Effector memory CD4-positive, alpha-beta T cell (primary cell): ENCODE measurements around the gene EYA4.

Experiments used
- DNase-seq, 3 donors: peaks; one replicate each; pipeline ENCODE4 v3.0.0-alpha.2; 2020
- H3K27ac ChIP-seq: 2 replicates; pipeline ENCODE4 v1.7.0; 2013; ENCODE audit warnings: mild to moderate bottlenecking, low read length, moderate library complexity; ENCODE audit not compliant: insufficient read depth, poor library complexity, severe bottlenecking
- H3K27me3 ChIP-seq: replicated peaks from 2 replicates; pipeline ENCODE4 v1.7.0; 2013; ENCODE audit warnings: mild to moderate bottlenecking, low read length; ENCODE audit not compliant: insufficient read depth, control insufficient read depth, poor library complexity, severe bottlenecking
- H3K36me3 ChIP-seq: 2 replicates; pipeline ENCODE4 v1.7.0; 2013; ENCODE audit warnings: mild to moderate bottlenecking, low read length, moderate library complexity; ENCODE audit not compliant: control insufficient read depth, insufficient read depth
- H3K4me1 ChIP-seq: 2 replicates; pipeline ENCODE4 v1.7.0; 2013; ENCODE audit warnings: low read length, mild to moderate bottlenecking; ENCODE audit not compliant: control insufficient read depth, insufficient read depth, poor library complexity, severe bottlenecking
- H3K4me3 ChIP-seq: 2 replicates; pipeline ENCODE4 v1.7.0; 2013; ENCODE audit warnings: low read length, low read depth, mild to moderate bottlenecking; ENCODE audit not compliant: insufficient read depth, poor library complexity, severe bottlenecking
- H3K9me3 ChIP-seq: 2 replicates; pipeline ENCODE4 v1.7.0; 2013; ENCODE audit warnings: mild to moderate bottlenecking, low read length, moderate library complexity; ENCODE audit not compliant: control insufficient read depth

Gene EYA4

GRCh38 chr6:133257545-133258105 lies 16.5 kb downstream of the EYA4 start:
- Histone ChIP-seq H3K9me3 (no peaks in the 10 kb centered on the region), H3K27me3 (no peaks in the 10 kb centered on the region), H3K27ac (no peak overlapping the region), H3K4me3 (no peak overlapping the region), H3K4me1 (no peaks in the 10 kb centered on the region), H3K36me3 (no peaks in the 10 kb centered on the region)
- DNase-seq: no peak

GRCh38 chr6:133259561-133259960 lies 18.4 kb downstream of the EYA4 start:
- Histone ChIP-seq H3K27ac (no peak overlapping the region), H3K27me3 (no peaks in the 10 kb centered on the region), H3K36me3 (no peaks in the 10 kb centered on the region), H3K4me1 (no peaks in the 10 kb centered on the region), H3K4me3 (no peak overlapping the region), H3K9me3 (no peaks in the 10 kb centered on the region)
- no peak for DNase-seq

- no peak for DNase-seq
- Histone ChIP-seq H3K9me3 (no peaks in the 10 kb centered on the region), H3K4me1 (no peaks in the 10 kb centered on the region), H3K27me3 (no peaks in the 10 kb centered on the region), H3K36me3 (no peaks in the 10 kb centered on the region), H3K4me3 (no peak overlapping the region), H3K27ac (no peak overlapping the region)
These were observed 21.6 kb downstream of the EYA4 start for GRCh38 chr6:133262804-133263203.

GRCh38 chr6:133265066-133265465 lies 23.9 kb downstream of the EYA4 start:
- DNase-seq: no peak
- H3K36me3 ChIP-seq: no peaks in the 10 kb centered on the region
- H3K27me3 ChIP-seq: no peaks in the 10 kb centered on the region
- H3K4me1 ChIP-seq: no peaks in the 10 kb centered on the region
- no peak overlapping the region for H3K27ac ChIP-seq
- H3K9me3 ChIP-seq: no peaks in the 10 kb centered on the region
- H3K4me3 ChIP-seq: no peak overlapping the region

- Histone ChIP-seq H3K27me3 (no peaks in the 10 kb centered on the region), H3K4me1 (no peaks in the 10 kb centered on the region), H3K9me3 (no peaks in the 10 kb centered on the region), H3K27ac (no peak overlapping the region), H3K36me3 (no peaks in the 10 kb centered on the region), H3K4me3 (no peak overlapping the region)
- no peak for DNase-seq
These were observed 25.0 kb downstream of the EYA4 start for GRCh38 chr6:133266186-133266585.

- no peak overlapping the region for H3K27ac ChIP-seq
- no peak for DNase-seq
- no peaks in the 10 kb centered on the region for H3K36me3 ChIP-seq
- no peaks in the 10 kb centered on the region for H3K27me3 ChIP-seq
- H3K4me3 ChIP-seq: no peak overlapping the region
- no peaks in the 10 kb centered on the region for H3K4me1 ChIP-seq
- no peaks in the 10 kb centered on the region for H3K9me3 ChIP-seq
These were observed 27.5 kb downstream of the EYA4 start for GRCh38 chr6:133268621-133269020.

- Histone ChIP-seq H3K4me3 (no peak overlapping the region), H3K4me1 (no peaks in the 10 kb centered on the region), H3K27ac (no peak overlapping the region), H3K27me3 (no peaks in the 10 kb centered on the region), H3K9me3 (no peaks in the 10 kb centered on the region), H3K36me3 (no peaks in the 10 kb centered on the region)
- DNase-seq: no peak
These were observed 33.7 kb downstream of the EYA4 start for GRCh38 chr6:133274813-133275212.

GRCh38 chr6:133275213-133275612 lies 34.1 kb downstream of the EYA4 start:
- no peak for DNase-seq
- Histone ChIP-seq H3K4me1 (no peaks in the 10 kb centered on the region), H3K4me3 (no peak overlapping the region), H3K9me3 (no peaks in the 10 kb centered on the region), H3K27me3 (no peaks in the 10 kb centered on the region), H3K36me3 (no peaks in the 10 kb centered on the region), H3K27ac (no peak overlapping the region)

GRCh38 chr6:133277228-133277899 lies 36.2 kb downstream of the EYA4 start:
- Histone ChIP-seq H3K9me3 (no peaks in the 10 kb centered on the region), H3K27me3 (no peaks in the 10 kb centered on the region), H3K4me1 (no peaks in the 10 kb centered on the region), H3K27ac (no peak overlapping the region), H3K4me3 (no peak overlapping the region), H3K36me3 (no peaks in the 10 kb centered on the region)
- no peak for DNase-seq

- Histone ChIP-seq H3K27ac (no peak overlapping the region), H3K4me1 (no peaks in the 10 kb centered on the region), H3K9me3 (no peaks in the 10 kb centered on the region), H3K27me3 (no peaks in the 10 kb centered on the region), H3K36me3 (no peaks in the 10 kb centered on the region), H3K4me3 (no peak overlapping the region)
- DNase-seq: no peak
These were observed 36.9 kb downstream of the EYA4 start for GRCh38 chr6:133277900-133278545.
